ENCODE results near the gene LILRB2.
"Not testable (repeated sequence)": the region's sequence is repeated elsewhere in the genome, so short reads cannot be mapped to it uniquely, and the experiment has no call there.

The LILRB2 gene

DNA sequence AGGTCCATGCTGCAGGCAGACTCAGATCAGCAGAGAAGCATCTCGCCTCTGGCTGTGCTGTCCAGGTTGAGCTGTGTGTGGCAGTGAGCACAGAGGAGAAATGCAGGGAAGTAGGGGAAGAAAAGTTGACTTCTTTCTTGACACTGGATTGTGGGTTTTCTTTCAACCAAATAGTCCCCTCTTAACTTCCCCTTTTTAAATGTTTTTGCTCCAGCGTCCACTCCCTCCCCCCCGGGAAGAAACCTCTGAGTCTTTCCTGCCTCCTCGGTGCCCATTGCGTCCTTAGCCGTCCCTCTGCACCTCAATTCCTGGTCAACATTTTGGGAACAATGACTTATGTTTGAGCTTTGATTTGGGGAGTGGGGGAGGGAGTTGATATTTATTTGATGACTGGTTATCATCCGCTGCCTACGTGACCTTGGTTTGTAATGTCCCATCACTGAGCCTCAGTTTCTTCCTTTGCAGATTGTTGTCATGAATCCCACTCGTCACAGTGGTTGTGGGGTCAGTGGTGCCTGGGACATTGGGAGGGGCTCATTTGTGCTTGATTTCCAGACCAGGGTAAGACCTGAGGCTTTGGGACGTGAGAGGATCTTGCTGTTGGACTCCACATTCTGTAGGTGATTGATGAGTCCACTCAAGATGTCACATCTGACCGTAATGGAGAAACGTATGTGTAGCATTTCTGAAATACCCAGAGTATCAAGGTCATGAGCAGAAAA is at the start of gene LILRB2:
TSS of gene LILRB2 (minus strand) at position 104 of the 722 bp plus-strand sequence. CDS start 614 bp downstream, outside the sequence.
- H3K4me3 ChIP-seq (ENCODE audit: low read length): no peak within 1 kb of the TSS
- no peaks in the 10 kb centered on the region for H3K36me3 ChIP-seq (ENCODE audit: insufficient read depth, low read depth, low read length)
- H3K27ac ChIP-seq (ENCODE audit: low read length): no peak within 1 kb of the TSS
- no peaks in the 10 kb centered on the region for H3K9me3 ChIP-seq (ENCODE audit: insufficient read depth, low read depth, low read length)
- H3K9ac ChIP-seq (ENCODE audit: low read depth, low read length): no peak within 1 kb of the TSS
- H3K4me1 ChIP-seq (ENCODE audit: insufficient read depth, low read length): no peaks in the 10 kb centered on the region
- H3K27me3 ChIP-seq (ENCODE audit: insufficient read depth, low read length): no peaks in the 10 kb centered on the region

DNA sequence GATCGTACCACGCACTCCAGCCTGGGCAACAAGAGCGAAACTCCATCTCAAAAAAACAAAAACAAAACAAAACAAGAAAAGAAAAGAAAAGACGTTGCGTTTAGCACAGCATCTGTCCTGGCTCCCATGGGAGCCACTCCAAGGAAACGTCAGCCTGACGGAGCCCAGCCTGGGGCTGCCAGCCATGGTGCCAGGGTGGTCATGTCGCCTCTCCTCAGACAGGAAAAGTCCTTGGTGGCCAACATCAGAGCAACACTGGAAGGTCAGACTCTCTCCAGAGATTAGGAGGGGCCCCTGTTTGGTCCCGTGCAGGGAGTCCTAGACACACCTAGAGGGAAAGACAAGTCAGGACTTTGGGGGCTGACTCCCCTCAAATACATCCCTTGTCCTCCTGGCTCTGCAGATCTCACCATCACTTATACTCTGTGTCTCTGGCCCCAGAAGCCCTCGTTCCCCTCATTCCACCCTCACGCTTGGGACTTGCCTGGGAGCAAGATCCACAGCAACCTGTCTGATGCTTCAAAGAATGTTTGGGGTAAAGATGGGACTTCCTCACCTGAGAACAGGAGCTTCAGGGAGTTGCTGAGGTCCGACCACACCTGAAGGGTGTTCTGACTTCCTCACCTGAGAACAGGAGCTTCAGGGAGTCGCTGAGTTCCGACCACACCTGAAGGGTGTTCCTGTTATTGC is 48.7 kb upstream of the LILRB2 start:
- Histone ChIP-seq H3K9me3 (ENCODE audit: insufficient read depth, low read depth, low read length) (no peaks in the 10 kb centered on the region), H3K4me1 (ENCODE audit: insufficient read depth, low read length) (peaks cover 4% of the 10 kb centered on the region; the same call in 1 of the 2 replicates), H3K9ac (ENCODE audit: low read depth, low read length) (no peak overlapping the region), H3K36me3 (ENCODE audit: insufficient read depth, low read depth, low read length) (no peaks in the 10 kb centered on the region), H3K27me3 (ENCODE audit: insufficient read depth, low read length) (no peaks in the 10 kb centered on the region; the same call in 1 of the 2 replicates), H3K4me3 (ENCODE audit: low read length) (no peak overlapping the region), H3K27ac (ENCODE audit: low read length) (no peak overlapping the region)

DNA sequence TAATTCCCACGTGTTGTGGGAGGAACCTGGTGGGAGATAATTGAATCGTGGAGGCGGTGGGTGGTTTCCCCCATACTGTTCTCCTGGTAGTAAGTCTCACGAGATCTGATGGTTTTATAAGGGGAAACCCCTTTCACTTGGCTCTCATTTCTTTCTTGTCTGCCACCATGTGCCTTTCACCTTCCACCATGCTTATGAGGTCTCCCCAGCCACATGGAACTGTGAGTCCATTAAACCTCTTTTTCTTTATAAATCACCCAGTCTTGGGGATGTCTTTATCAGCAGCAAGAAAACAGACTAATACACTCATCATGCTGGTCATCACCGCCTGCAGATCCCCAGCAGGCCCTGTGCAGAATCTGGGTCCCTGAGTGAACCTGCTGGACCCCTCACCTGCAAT is 47.9 kb upstream of the LILRB2 start:
- peaks cover 12% of the 10 kb centered on the region for H3K4me1 ChIP-seq (ENCODE audit: insufficient read depth, low read length)
- H3K4me3 ChIP-seq (ENCODE audit: low read length); H3K27ac ChIP-seq (ENCODE audit: low read length); H3K36me3 ChIP-seq (ENCODE audit: insufficient read depth, low read depth, low read length); H3K9ac ChIP-seq (ENCODE audit: low read depth, low read length); H3K27me3 ChIP-seq (ENCODE audit: insufficient read depth, low read length); H3K9me3 ChIP-seq (ENCODE audit: insufficient read depth, low read depth, low read length): not testable (repeated sequence)

DNA sequence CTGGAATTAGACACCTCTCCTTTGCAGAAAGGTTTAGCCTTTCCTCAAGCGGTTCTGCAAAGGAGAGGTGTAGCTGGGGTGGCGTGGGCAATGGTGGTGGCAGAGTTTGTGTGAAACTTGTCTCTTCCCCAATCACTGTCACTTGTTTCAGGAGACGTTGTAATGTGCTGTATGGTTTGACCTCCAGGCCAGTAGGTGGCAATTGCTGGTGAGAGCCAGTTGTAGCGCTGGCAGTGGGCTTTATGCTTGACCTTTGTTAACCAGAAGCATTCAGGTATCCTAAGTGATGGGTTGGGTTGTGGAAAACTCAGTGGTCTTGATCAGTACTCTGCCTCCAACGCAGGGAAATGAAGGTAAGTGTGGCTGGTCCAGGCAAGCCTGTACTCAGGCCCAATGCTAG is 44.7 kb upstream of the LILRB2 start:
- Histone ChIP-seq H3K4me1 (ENCODE audit: insufficient read depth, low read length) (peaks cover 15% of the 10 kb centered on the region), H3K9ac (ENCODE audit: low read depth, low read length) (no peak overlapping the region), H3K27ac (ENCODE audit: low read length) (no peak overlapping the region), H3K27me3 (ENCODE audit: insufficient read depth, low read length) (no peaks in the 10 kb centered on the region; the same call in 1 of the 2 replicates), H3K36me3 (ENCODE audit: insufficient read depth, low read depth, low read length) (no peaks in the 10 kb centered on the region), H3K9me3 (ENCODE audit: insufficient read depth, low read depth, low read length) (peaks cover 3% of the 10 kb centered on the region; the same call in 1 of the 2 replicates), H3K4me3 (ENCODE audit: low read length) (no peak overlapping the region)

DNA sequence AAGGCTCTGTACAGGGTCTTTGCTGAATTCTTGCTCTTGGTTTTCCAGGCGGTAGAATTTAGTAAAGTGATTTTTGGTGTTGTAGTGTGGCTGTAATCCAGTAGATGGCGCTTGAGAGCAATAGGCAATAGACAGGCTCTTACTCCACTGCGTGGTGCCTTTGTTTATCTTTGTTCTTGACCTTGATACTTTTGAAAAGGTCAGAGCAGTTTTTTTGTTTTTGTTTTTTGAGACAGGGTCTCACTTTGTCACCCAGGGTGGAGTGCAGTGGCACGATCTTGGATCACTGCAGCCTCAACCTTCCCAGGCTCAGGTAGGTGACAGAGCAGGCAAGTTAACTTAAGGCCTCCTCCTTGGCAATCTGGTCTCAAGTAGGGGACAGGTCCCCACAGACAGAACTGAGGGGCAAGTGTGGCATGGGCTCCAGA is 44.3 kb upstream of the LILRB2 start:
- Histone ChIP-seq H3K36me3 (ENCODE audit: insufficient read depth, low read depth, low read length) (no peaks in the 10 kb centered on the region), H3K27ac (ENCODE audit: low read length) (no peak overlapping the region), H3K9me3 (ENCODE audit: insufficient read depth, low read depth, low read length) (peaks cover 3% of the 10 kb centered on the region; the same call in 1 of the 2 replicates), H3K9ac (ENCODE audit: low read depth, low read length) (no peak overlapping the region), H3K4me3 (ENCODE audit: low read length) (no peak overlapping the region), H3K27me3 (ENCODE audit: insufficient read depth, low read length) (no peaks in the 10 kb centered on the region; the same call in 1 of the 2 replicates), H3K4me1 (ENCODE audit: insufficient read depth, low read length) (peaks cover 15% of the 10 kb centered on the region)

DNA sequence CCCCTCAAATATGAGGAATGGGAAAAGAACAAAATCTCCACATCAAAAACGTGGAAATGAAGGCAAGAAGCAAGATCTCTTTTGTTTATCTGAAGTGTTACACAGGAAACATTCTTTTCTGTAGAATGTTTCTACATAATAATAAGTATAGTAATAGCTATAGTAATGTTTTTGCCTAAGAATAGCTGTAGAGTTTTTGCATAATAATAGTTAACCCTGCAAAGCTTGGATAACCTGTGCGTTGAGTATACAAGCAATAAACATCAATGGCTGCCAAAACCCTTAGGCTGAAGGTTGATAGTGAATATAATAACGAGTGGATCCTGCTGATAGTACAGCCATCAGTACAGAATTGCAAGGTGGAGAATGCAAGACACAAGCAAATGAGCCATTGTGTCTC is 43.2 kb upstream of the LILRB2 start:
- peak overlapping the region; percentile 45 for H3K4me3 ChIP-seq (ENCODE audit: low read length)

DNA sequence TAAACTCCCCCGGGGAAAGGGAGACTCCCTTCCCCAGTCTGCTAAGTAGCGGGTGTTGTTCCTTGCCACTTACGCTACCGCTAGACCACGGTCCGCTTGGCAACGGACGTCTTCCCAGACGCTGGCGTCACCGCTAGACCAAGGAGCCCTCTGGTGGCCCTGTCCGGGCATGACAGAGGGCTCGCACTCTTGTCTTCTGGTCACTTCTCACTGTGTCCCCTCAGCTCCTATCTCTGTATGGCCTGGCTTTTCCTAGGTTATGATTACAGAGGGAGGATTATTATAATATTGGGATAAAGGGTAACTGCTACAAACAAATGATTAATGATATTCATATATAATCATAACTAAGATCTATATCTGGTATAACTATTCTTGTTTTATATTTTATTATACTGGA is 42.0 kb upstream of the LILRB2 start:
- H3K4me1 ChIP-seq (ENCODE audit: insufficient read depth, low read length): peaks cover 15% of the 10 kb centered on the region
- not testable (repeated sequence) for H3K9me3 ChIP-seq (ENCODE audit: insufficient read depth, low read depth, low read length); H3K27ac ChIP-seq (ENCODE audit: low read length); H3K27me3 ChIP-seq (ENCODE audit: insufficient read depth, low read length); H3K9ac ChIP-seq (ENCODE audit: low read depth, low read length); H3K36me3 ChIP-seq (ENCODE audit: insufficient read depth, low read depth, low read length); H3K4me3 ChIP-seq (ENCODE audit: low read length)

More for the DNA sequence above, 43.2 kb upstream of the LILRB2 start:
- H3K9me3 ChIP-seq (ENCODE audit: insufficient read depth, low read depth, low read length): peaks cover 3% of the 10 kb centered on the region; the same call in 1 of the 2 replicates
- no peaks in the 10 kb centered on the region for H3K27me3 ChIP-seq (ENCODE audit: insufficient read depth, low read length)
- no peak overlapping the region for H3K27ac ChIP-seq (ENCODE audit: low read length)
- peak overlapping the region; percentile 42 for H3K9ac ChIP-seq (ENCODE audit: low read depth, low read length)
- peaks cover 15% of the 10 kb centered on the region for H3K4me1 ChIP-seq (ENCODE audit: insufficient read depth, low read length)
- H3K36me3 ChIP-seq (ENCODE audit: insufficient read depth, low read depth, low read length): no peaks in the 10 kb centered on the region

DNA sequence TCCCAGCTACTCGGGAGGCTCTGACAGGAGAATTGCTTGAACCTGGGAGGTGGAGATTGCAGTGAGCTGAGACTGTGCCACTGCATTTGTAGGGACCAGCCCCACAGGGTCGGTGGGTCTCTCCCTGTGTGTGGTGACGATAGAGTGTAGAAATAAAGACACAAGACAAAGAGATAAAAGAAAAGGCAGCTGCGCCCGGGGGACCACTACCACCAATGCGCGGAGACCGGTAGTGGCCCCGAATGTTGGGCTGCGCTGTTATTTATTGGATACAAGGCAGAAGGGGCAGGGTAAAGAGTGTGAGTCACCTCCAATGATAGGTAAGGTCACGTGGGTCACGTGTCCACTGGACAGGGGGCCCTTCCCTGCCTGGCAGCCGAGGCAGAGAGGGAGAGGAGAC is 41.4 kb upstream of the LILRB2 start:
- not testable (repeated sequence) for H3K9me3 ChIP-seq (ENCODE audit: insufficient read depth, low read depth, low read length); H3K27me3 ChIP-seq (ENCODE audit: insufficient read depth, low read length); H3K27ac ChIP-seq (ENCODE audit: low read length); H3K9ac ChIP-seq (ENCODE audit: low read depth, low read length); H3K4me3 ChIP-seq (ENCODE audit: low read length); H3K36me3 ChIP-seq (ENCODE audit: insufficient read depth, low read depth, low read length)
- H3K4me1 ChIP-seq (ENCODE audit: insufficient read depth, low read length): peaks cover 15% of the 10 kb centered on the region

DNA sequence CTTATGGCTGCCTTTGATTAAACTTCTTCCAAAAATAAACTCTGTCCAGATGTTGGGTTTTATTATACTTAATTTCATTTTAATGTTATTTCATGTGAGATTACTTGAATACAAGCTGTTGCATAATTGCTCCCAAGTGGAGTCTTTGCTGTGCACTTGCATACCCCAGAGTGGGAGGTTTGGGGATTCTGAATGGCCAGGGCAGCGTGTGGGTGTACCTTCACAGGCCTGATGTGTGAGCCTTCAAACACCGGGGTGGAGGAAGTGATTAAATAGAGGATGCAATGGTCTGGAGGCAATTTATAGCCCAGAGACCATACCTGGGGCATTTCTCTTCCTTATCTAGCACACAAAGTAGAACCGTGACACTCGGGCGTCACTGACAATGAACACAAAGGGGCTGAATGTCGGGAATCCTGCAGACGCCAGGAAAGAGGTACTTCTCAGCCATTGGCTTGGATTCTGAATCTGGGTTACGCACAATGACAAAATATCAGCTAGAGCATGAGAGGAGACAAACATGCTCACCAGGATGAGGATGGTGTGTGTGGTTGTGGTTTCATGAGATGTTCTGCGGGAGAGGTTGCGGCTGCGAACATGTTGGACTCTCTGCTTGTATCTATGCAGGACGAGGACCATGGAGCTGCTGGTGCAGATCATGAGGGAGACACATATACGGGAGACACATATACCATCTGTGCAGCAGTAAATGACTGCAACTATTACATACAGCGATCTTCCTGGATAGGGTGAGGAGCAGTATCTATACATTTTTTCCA is 39.2 kb upstream of the LILRB2 start:
- H3K9ac ChIP-seq (ENCODE audit: low read depth, low read length): no peak overlapping the region
- no peak overlapping the region for H3K4me3 ChIP-seq (ENCODE audit: low read length)
- H3K36me3 ChIP-seq (ENCODE audit: insufficient read depth, low read depth, low read length): no peaks in the 10 kb centered on the region
- peaks cover 20% of the 10 kb centered on the region for H3K4me1 ChIP-seq (ENCODE audit: insufficient read depth, low read length)
- H3K9me3 ChIP-seq (ENCODE audit: insufficient read depth, low read depth, low read length): peaks cover 3% of the 10 kb centered on the region; the same call in 1 of the 2 replicates
- H3K27ac ChIP-seq (ENCODE audit: low read length): no peak overlapping the region
- no peaks in the 10 kb centered on the region; the same call in 1 of the 2 replicates for H3K27me3 ChIP-seq (ENCODE audit: insufficient read depth, low read length)

DNA sequence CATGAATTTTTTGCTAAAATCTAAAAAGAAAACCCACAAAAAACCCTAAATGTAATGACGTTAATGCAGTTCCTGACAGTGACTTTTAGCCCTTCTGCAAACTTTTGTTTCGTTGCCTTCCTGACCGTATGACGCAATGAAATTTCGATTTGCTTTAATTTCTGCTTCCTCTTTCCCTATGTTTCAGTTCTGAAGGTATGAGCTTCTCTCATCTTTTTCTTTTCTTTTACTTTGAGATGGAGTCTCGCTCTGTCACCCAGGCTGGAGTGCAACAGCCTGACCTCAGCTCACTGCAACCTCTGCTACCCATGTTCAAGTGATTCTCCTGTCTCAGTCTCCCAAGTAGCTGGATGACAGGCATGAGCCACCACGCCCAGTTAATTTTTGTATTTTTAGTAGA is 38.1 kb upstream of the LILRB2 start:
- Histone ChIP-seq H3K4me1 (ENCODE audit: insufficient read depth, low read length) (peaks cover 10% of the 10 kb centered on the region; the same call in 1 of the 2 replicates), H3K9ac (ENCODE audit: low read depth, low read length) (no peak overlapping the region), H3K4me3 (ENCODE audit: low read length) (no peak overlapping the region), H3K27me3 (ENCODE audit: insufficient read depth, low read length) (no peaks in the 10 kb centered on the region; the same call in 1 of the 2 replicates), H3K9me3 (ENCODE audit: insufficient read depth, low read depth, low read length) (peaks cover 3% of the 10 kb centered on the region; the same call in 1 of the 2 replicates), H3K27ac (ENCODE audit: low read length) (no peak overlapping the region), H3K36me3 (ENCODE audit: insufficient read depth, low read depth, low read length) (no peaks in the 10 kb centered on the region)

DNA sequence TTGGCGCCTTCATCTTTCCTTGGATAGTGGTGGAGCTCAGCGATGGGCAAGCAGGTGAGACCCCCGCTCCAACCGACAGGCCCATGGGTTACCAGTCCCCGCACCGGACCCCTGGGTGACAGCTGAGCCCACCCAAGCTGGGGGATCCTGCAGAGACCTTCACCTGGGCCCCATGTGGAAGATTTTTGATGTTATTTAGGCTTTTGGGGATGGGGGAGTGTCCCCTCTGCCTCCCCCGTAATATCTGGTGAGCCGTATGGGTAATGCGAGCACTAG is 37.0 kb upstream of the LILRB2 start:
- H3K27me3 ChIP-seq (ENCODE audit: insufficient read depth, low read length): no peaks in the 10 kb centered on the region; the same call in 1 of the 2 replicates
- H3K4me3 ChIP-seq (ENCODE audit: low read length): no peak overlapping the region
- 0 out of 2 replicates have a peak, but pooled peaks cover 6% of the 10 kb centered on the region for H3K4me1 ChIP-seq (ENCODE audit: insufficient read depth, low read length)
- H3K9ac ChIP-seq (ENCODE audit: low read depth, low read length): no peak overlapping the region
- no peaks in the 10 kb centered on the region for H3K36me3 ChIP-seq (ENCODE audit: insufficient read depth, low read depth, low read length)
- no peak overlapping the region for H3K27ac ChIP-seq (ENCODE audit: low read length)
- peaks cover 3% of the 10 kb centered on the region; the same call in 1 of the 2 replicates for H3K9me3 ChIP-seq (ENCODE audit: insufficient read depth, low read depth, low read length)
